ENCODE data around the gene ANAPC4.

- no peak for TF ChIP-seq KLF16 (CRISPR knock-in tag; IDR thresholded peaks at IDR 0.05)
- TF ChIP-seq STAT6 (CRISPR knock-in tag; IDR thresholded peaks at IDR 0.05; ENCODE audit: borderline replicate concordance) = no peak
- no peak for TF ChIP-seq TFAP4 (IDR thresholded peaks at IDR 0.05; ENCODE audit: borderline replicate concordance, low read depth)
- no peak for TF ChIP-seq ZNF564 (CRISPR knock-in tag; IDR thresholded peaks at IDR 0.05)
- TF ChIP-seq CTCF (CRISPR knock-in tag; IDR thresholded peaks at IDR 0.05) = no peak
- TF ChIP-seq REL (CRISPR knock-in tag; conservative IDR thresholded peaks at IDR 0.05) = no peak
- no peak for TF ChIP-seq CC2D1A (CRISPR knock-in tag; IDR thresholded peaks at IDR 0.05)
- no peak for TF ChIP-seq ZNF343 (CRISPR knock-in tag; IDR thresholded peaks at IDR 0.05)
- TF ChIP-seq GRHL1 (CRISPR knock-in tag; conservative IDR thresholded peaks at IDR 0.05) = no peak
- no peak for TF ChIP-seq KAT7 (CRISPR knock-in tag; IDR thresholded peaks at IDR 0.05; ENCODE audit: borderline replicate concordance)
- no peak for TF ChIP-seq NR0B2 (CRISPR knock-in tag; IDR thresholded peaks at IDR 0.05)
- TF ChIP-seq RNF219 (CRISPR knock-in tag; IDR thresholded peaks at IDR 0.05) = no peak
- TF ChIP-seq GABPA (IDR thresholded peaks at IDR 0.05; ENCODE audit: low read depth, low read length) = no peak
- no peak for TF ChIP-seq GABPA (CRISPR knock-in tag; IDR thresholded peaks at IDR 0.05; ENCODE audit: low read depth)
These were observed 43.9 kb downstream of the ANAPC4 start for GRCh38 chr4:25420931-25421330.
